HG02970 (cell line): ENCODE data around the gene ABHD16A.

Experiments used
- ATAC-seq: cut with Tn5 transposase; IDR thresholded peaks from one replicate; pipeline ENCODE4 v1.9.1; 2021; ENCODE audit warnings: mild to moderate bottlenecking, moderate library complexity, moderate number of reproducible peaks; ENCODE audit not compliant: unreplicated experiment, low FRiP score

The ABHD16A gene

DNA sequence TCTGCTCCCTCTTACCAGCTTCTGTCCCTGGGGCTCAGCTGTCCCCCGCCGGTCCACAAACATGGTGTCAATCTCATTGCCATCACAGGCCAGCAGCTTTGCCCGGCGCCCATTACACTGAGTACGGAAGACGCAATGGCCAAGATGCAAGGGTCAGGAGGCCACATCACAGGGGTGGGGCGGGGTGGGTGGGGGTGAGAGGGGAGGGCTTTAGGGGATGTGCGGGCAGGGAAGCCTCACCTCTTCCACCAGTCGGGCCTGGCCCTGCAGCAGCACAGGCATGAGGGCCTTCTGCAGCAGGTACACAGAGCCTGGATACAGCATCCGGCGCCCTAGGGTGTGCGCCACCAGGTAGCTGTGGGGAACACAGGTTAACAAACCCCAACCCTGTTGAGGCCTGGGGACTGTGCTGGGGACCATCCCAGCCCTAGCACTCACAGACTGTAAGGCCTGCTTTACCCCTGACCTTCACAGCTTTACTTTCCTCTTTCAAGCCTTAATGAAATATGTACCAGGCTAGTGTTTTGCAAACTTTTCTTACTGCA lies 11.5 kb downstream of the ABHD16A start:
- no peak for ATAC-seq

DNA sequence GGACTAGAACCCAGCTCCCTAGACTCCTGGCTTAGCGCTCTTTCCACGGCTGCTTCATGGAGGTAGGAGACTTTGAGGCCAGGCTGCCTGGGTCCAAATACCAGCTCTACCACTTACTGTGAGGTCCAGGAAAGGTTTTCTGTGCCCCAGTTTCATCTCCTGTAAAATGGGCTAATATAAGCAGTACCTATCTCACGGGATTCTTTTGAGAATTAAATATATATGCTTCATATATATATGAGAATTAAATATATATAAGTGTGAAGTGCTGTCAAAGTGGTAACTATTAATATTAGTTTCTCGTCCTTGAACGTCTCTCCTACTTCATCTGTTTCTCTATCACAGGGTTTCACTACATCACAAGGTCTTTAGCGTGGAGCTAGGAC lies 12.1 kb downstream of the ABHD16A start:
- ATAC-seq = no peak

DNA sequence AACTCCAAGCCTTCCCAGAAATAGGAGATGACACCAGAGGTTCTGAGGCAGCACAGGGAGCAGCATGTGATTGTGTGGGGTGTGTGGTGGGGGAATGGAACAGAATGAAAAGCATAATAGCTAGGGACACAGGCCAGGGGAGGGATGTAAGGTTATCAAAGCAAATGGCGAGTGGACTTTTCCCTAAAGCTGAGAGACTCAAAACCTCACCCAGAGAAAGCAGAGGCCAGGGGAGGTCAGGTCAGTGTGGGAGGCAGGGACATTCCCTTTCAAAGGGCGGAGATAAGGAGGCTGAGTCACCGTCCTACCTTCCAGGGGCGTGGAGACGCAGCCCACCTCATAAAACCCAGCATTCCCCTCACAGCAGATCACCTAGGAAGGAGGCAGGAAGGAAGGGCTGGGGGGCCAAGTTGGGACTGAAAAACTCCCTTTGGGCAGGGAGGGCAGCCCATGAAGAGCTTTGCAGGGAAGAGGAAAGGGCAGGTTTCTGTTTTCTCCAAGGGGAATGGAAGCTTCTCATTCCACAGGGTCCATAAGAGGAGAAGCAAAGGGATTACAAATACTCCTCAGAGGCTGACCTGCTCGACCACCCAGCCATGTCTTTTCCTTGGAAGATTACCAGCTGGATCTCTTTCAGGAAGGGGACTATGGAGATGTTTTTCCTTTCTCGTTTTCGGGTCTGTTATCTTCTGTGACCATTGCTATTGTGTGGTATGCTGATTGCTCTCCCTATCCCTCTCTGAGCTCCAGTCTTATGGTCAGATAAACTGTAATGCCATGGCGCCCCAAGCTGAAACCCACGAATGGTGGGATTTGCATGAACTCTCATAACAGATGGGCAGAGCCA lies 12.7 kb downstream of the ABHD16A start:
- ATAC-seq = no peak

- ATAC-seq = no peak
These were observed 13.6 kb downstream of the ABHD16A start for GRCh38 chr6:31689249-31690110.

GRCh38 chr6:31687860-31688693 lies 15.0 kb downstream of the ABHD16A start:
- ATAC-seq = no peak

GRCh38 chr6:31687321-31687720 lies 15.8 kb downstream of the ABHD16A start:
- no peak for ATAC-seq

GRCh38 chr6:31686483-31686882 lies 16.6 kb downstream of the ABHD16A start:
- ATAC-seq = no peak

GRCh38 chr6:31683591-31683990 lies 19.5 kb downstream of the ABHD16A start:
- ATAC-seq = no peak

DNA sequence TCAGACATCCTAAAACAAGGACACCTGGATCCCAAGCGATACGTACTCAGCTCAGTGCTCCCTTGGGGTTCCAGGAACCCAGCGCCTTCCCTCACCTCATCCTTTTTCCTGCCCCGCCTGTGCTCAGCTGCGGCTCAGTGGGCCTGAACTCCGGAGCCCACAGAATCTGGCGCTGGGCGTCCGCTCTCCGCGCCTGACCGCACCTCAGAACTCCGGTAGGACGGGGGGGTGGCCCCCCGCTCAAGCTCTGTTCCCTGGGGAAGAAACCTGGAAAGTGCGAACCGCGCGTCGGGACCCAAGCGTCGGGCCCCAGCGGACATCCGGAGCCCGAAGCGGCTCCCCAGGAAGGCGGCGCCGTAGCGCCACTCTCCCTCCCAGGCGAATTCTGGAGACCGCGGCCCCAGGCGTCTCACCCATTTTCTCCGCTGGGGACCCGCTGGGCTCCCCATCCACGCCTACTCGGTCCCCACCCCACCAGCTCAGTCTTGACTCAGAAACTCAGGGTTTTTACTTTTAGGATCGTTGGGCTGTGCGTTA lies 21.9 kb downstream of the ABHD16A start:
- ATAC-seq = no peak

DNA sequence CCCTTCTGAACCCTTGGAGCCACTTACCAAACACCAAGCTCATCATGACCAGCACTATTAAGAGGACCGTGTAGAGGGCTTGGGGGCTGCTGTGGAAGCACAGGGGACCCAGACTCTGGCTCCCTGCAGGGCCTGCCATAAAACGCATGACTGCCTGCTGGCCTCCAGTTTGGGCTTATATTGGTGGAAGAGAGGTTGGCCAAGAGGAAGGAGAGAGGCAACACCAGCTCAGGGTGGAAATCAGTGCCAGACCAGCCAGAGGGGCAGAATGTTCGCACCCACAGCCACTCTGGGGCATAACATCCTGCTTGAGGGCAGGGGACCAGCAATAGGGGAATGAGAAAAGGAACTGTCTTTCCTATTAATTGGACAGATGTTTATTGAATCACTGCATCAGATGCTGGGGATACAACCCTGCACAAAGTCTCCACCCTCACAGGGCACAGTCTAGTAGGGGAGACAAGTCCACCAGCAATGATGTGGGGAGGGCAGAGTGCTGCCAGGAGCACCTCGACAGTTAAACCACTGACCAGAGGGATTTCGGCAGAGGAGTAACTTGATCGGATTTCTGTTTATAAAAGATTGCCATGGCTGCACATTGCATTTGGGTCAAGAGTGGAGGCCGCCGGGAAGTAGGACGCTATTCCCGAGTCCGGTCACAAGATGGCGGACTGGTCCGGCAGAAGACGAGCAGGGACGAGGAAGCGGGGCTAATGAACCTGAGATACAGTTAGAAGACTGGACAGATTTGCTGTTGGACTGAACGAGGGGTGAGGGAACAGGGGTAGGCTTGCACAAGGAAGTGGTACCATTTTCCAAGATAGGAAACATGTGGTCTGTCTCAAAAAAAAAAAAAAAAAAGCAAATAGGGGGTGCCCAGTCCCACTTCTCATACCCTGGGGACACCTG lies 22.6 kb downstream of the ABHD16A start, which contains the start of gene LY6G5C:
Gene LY6G5C (minus strand): TSS at position 842 of the 909 bp plus-strand sequence. CDS start 694 bp downstream, at position 148.
- ATAC-seq = no peak

GRCh38 chr6:31677955-31678354 lies 25.2 kb downstream of the ABHD16A start:
- ATAC-seq = no peak

DNA sequence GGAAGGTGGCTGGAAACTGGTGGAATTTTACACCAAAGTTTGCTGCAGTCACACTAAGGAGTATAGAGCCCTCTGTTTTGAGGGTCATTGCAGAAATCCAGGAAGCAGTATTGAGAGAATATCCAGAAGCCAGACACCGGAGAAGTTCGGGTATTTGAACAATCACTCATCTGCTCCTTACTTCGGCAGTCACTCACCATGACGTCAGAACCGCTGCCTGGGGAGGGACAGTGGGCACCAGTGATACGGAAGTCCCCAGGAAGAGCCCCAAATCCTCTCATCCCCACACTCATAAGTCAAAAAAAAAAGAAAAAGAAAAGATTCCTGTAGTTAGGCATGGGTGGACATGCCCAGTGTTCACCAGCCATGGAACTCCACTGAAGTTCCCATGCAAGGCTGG lies 26.2 kb downstream of the ABHD16A start:
- no peak for ATAC-seq

- no peak for ATAC-seq
These were observed 26.7 kb downstream of the ABHD16A start for GRCh38 chr6:31676322-31676903.

DNA sequence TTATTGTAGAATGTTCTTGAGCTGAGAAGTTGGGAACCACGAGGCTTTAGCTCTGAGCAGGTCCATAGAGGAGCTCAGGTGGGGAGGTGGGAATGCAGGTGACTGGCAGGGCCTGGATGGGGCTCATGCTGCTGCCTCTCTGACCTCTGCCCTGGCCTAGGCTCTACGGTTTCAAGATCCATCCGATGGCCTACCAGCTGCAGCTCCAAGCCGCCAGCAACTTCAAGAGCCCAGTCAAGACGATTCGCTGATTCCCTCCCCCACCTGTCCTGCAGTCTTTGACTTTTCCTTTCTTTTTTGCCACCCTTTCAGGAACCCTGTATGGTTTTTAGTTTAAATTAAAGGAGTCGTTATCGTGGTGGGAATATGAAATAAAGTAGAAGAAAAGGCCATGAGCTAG lies 33.4 kb downstream of the ABHD16A start, which contains the start of gene LY6G5B:
Gene LY6G5B (plus strand): TSS at position 301 of the 400 bp plus-strand sequence. CDS start 975 bp downstream, outside the sequence.
- ATAC-seq = no peak

GRCh38 chr6:31666337-31666965 lies 36.7 kb downstream of the ABHD16A start:
- no peak for ATAC-seq

- ATAC-seq = peak; percentile 77
These were observed 37.4 kb downstream of the ABHD16A start, which contains the start of gene CSNK2B for GRCh38 chr6:31665501-31666336. Gene CSNK2B (plus strand): TSS chr6:31666080. CDS start chr6:31666832, 752 bp downstream.
